Gastroesophageal sphincter (tissue), 4 donors: Measurements from ENCODE around the gene C7orf33. TPM values are rescaled to one million over a fixed set of nuclear protein-coding genes. Genes with fewer than 3 reads are reported as not detected.
A peak's percentile ranks its signal among the peaks of the same experiment; 100 is the strongest.

ENCODE experiments used
- ATAC-seq: fragments of 150-250 bp; one replicate; pipeline ENCODE4 v1.9.1; 2016; ENCODE audit warnings: mild to moderate bottlenecking, moderate library complexity
- H3K27ac ChIP-seq, 4 donors: fragments of 200-600 bp; sonication (generic) in 3 of 4; 1 replicate in 3 of 4; 2 replicates in 1 of 4; pipeline ENCODE4 v1.5.1; 2016 to 2019
- H3K27me3 ChIP-seq: fragments of 200-600 bp; sonication (generic); one replicate; pipeline ENCODE4 v1.5.1; 2019
- H3K36me3 ChIP-seq, 2 donors: fragments of 200-600 bp; sonication (generic); one replicate each; pipeline ENCODE4 v1.5.1; 2019; ENCODE audit warnings: control low read depth in 1 of 2
- H3K4me1 ChIP-seq, 3 donors: fragments of 200-600 bp; sonication (generic); 1 replicate in 2 of 3; 2 replicates in 1 of 3; pipeline ENCODE4 v1.5.1; 2016 to 2019; ENCODE audit warnings: control low read depth in 2 of 3
- H3K4me3 ChIP-seq, 2 donors: fragments of 200-600 bp; sonication (generic); one replicate each; pipeline ENCODE4 v1.5.1; 2019; ENCODE audit warnings: mild to moderate bottlenecking in 1 of 2, moderate library complexity in 1 of 2
- H3K9me3 ChIP-seq, 3 donors: fragments of 200-600 bp; sonication (generic); one replicate each; pipeline ENCODE4 v1.5.1; 2017 to 2019; ENCODE audit warnings: control low read depth in 2 of 3
- CTCF ChIP-seq, 4 experiments: fragments of 200-600 bp in 2 of 4; fragments of 450-650 bp in 2 of 4; sonication (generic) in 1 of 4; IDR thresholded peaks; one replicate each; pipeline ENCODE4 v1.5.1; 2017 to 2019; ENCODE audit warnings: antibody characterized with exemption in 4 of 4, mild to moderate bottlenecking in 2 of 4, moderate library complexity in 2 of 4
- EP300 ChIP-seq: sonication (generic); formaldehyde crosslinking; IDR thresholded peaks from one replicate; pipeline ENCODE4 v1.6.1; 2017; ENCODE audit warnings: antibody characterized with exemption, mild to moderate bottlenecking
- POLR2A ChIP-seq, 2 donors: fragments of 450-650 bp; IDR thresholded peaks; one replicate each; pipeline ENCODE4 v1.6.1; 2017; ENCODE audit warnings: antibody characterized with exemption in 2 of 2, mild to moderate bottlenecking in 2 of 2, moderate library complexity in 1 of 2
- POLR2AphosphoS5 ChIP-seq: sonication (generic); formaldehyde crosslinking; IDR thresholded peaks from one replicate; pipeline ENCODE4 v1.6.1; 2017; ENCODE audit warnings: antibody characterized with exemption
- WGBS, 2 donors: methylation state at CpG; one replicate each; pipeline ENCODE4 v1.1.5; 2018; ENCODE audit warnings: low coverage in 1 of 2; 5-methylcytosine and 5-hydroxymethylcytosine counted together
- total RNA-seq, 4 donors: library from RNA; depleted of rRNA; stranded (reverse); fragments of >200 nt; gene quantifications; one replicate each; pipeline ENCODE4 v1.1.0, GENCODE V29; 2016

Gene C7orf33
- total RNA-seq, 4 donors from 2014 or later, result not detected

- WGBS, 2 donors, result 38 to 70% methylated on average over 5 to 6 of the region's 6 CpGs
- Histone ChIP-seq H3K27me3 (peaks cover 16% of the 10 kb centered on the region), H3K9me3 (no peaks in the 10 kb centered on the region), H3K4me3 (no peak overlapping the region), H3K36me3 (no peaks in the 10 kb centered on the region), H3K27ac (no peak overlapping the region), H3K4me1 (peaks cover 0 to 3% (median 0%) of the 10 kb centered on the region in 3 donors)
- ATAC-seq, result peak; percentile 16
- TF ChIP-seq EP300 (no peak), CTCF (IDR thresholded peaks at IDR 0.05) (no peak), POLR2A (IDR thresholded peaks at IDR 0.05) (no peak), POLR2AphosphoS5 (no peak)
These were observed 30.3 kb downstream of the C7orf33 start for GRCh38 chr7:148620749-148621359.

GRCh38 chr7:148621563-148621962 is 31.0 kb downstream of the C7orf33 start:
- TF ChIP-seq CTCF (IDR thresholded peaks at IDR 0.05), result no peak
- WGBS, 2 donors, result 88 to 89% methylated on average over 1 of the region's 1 CpG
- Histone ChIP-seq H3K9me3 (no peaks in the 10 kb centered on the region), H3K27ac (no peak overlapping the region), H3K4me1 (peaks cover 0 to 3% (median 0%) of the 10 kb centered on the region in 3 donors), H3K36me3 (no peaks in the 10 kb centered on the region), H3K27me3 (peaks cover 9% of the 10 kb centered on the region), H3K4me3 (no peak overlapping the region)
- ATAC-seq, result no peak

GRCh38 chr7:148622887-148623585 is 32.5 kb downstream of the C7orf33 start:
- Histone ChIP-seq H3K27me3 (peaks cover 2% of the 10 kb centered on the region), H3K27ac (no peak overlapping the region), H3K4me1 (peaks cover 0 to 3% (median 0%) of the 10 kb centered on the region in 3 donors), H3K36me3 (no peaks in the 10 kb centered on the region), H3K4me3 (no peak overlapping the region), H3K9me3 (no peaks in the 10 kb centered on the region)
- WGBS, 2 donors, result 81 to 85% methylated on average over 7 of the region's 8 CpGs
- TF ChIP-seq POLR2AphosphoS5 (no peak), EP300 (no peak), CTCF (IDR thresholded peaks at IDR 0.05) (no peak), POLR2A (IDR thresholded peaks at IDR 0.05) (no peak)
- no peak for ATAC-seq

- 40 to 57% methylated on average over 10 of the region's 10 CpGs for WGBS, 2 donors
- Histone ChIP-seq H3K27me3 (peaks cover 6% of the 10 kb centered on the region), H3K27ac (no peak overlapping the region), H3K4me3 (no peak overlapping the region), H3K36me3 (no peaks in the 10 kb centered on the region), H3K9me3 (no peaks in the 10 kb centered on the region), H3K4me1 (peaks cover 0 to 3% (median 0%) of the 10 kb centered on the region in 3 donors)
- ATAC-seq, result no peak
- TF ChIP-seq EP300, result no peak
- no peak for TF ChIP-seq POLR2AphosphoS5
These were observed 33.2 kb downstream of the C7orf33 start for GRCh38 chr7:148623586-148624282.

GRCh38 chr7:148624735-148625134 is 34.2 kb downstream of the C7orf33 start:
- H3K4me3 ChIP-seq, result no peak overlapping the region
- H3K9me3 ChIP-seq, result no peaks in the 10 kb centered on the region
- H3K27me3 ChIP-seq, result peaks cover 9% of the 10 kb centered on the region
- H3K36me3 ChIP-seq, result no peaks in the 10 kb centered on the region
- ATAC-seq, result no peak
- WGBS, 2 donors, result 24 to 34% methylated on average over 3 to 4 of the region's 4 CpGs
- TF ChIP-seq EP300 (no peak), POLR2AphosphoS5 (no peak), CTCF (IDR thresholded peaks at IDR 0.05) (no peak), POLR2A (IDR thresholded peaks at IDR 0.05) (no peak)
- peaks cover 0 to 3% (median 0%) of the 10 kb centered on the region in 3 donors for H3K4me1 ChIP-seq
- no peak overlapping the region for H3K27ac ChIP-seq
